ENCODE measurements around the gene EFCAB12. TPM values are rescaled to one million over a fixed set of nuclear protein-coding genes. Genes with fewer than 3 reads are reported as not detected.

Gene EFCAB12
- total and polyA plus RNA-seq, 7 donors: 0.04 to 0.30 TPM; not detected in 5

DNA sequence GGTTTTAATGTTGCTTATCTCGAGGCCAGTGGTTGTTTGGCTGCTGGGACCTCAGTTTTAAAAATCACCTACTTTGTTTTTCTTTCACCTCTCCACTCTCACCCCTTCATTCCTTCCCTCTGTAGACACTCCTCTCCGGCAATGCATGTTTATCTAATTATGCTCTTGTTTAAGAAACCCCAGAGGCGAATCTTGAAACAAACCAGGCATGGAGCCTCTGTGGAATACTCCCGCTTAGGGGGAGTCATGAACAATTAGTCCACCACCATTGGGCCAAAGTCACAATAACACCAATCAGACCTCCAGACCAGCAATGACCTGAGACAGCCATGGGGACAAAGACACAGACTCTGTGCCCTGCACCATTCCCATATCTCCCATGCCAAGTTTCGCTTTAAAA lies 53.3 kb downstream of the EFCAB12 start:
- intact Hi-C loops (cut with DNase I): no loop called here
- 82 to 87% (median 84%) methylated on average over 5 of the region's 5 CpGs for WGBS, 3 donors
- Histone ChIP-seq H3K4me3 (no peak overlapping the region), H3K4me1 (no peaks in the 10 kb centered on the region), H3K36me3 (ENCODE audit: insufficient read depth in 1 of 2, low read depth in 1 of 2) (no peaks in the 10 kb centered on the region), H3K27ac (no peak overlapping the region), H3K27me3 (ENCODE audit: insufficient read depth in 3 of 3, low read length in 2 of 3) (no peaks in the 10 kb centered on the region), H3K9me3 (no peaks in the 10 kb centered on the region)
- DNase-seq: no peak
- TF ChIP-seq, protein P1, sequence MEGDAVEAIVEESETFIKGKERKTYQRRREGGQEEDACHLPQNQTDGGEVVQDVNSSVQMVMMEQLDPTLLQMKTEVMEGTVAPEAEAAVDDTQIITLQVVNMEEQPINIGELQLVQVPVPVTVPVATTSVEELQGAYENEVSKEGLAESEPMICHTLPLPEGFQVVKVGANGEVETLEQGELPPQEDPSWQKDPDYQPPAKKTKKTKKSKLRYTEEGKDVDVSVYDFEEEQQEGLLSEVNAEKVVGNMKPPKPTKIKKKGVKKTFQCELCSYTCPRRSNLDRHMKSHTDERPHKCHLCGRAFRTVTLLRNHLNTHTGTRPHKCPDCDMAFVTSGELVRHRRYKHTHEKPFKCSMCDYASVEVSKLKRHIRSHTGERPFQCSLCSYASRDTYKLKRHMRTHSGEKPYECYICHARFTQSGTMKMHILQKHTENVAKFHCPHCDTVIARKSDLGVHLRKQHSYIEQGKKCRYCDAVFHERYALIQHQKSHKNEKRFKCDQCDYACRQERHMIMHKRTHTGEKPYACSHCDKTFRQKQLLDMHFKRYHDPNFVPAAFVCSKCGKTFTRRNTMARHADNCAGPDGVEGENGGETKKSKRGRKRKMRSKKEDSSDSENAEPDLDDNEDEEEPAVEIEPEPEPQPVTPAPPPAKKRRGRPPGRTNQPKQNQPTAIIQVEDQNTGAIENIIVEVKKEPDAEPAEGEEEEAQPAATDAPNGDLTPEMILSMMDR (IDR thresholded peaks at IDR 0.05): no peak
- no peak for ATAC-seq

DNA sequence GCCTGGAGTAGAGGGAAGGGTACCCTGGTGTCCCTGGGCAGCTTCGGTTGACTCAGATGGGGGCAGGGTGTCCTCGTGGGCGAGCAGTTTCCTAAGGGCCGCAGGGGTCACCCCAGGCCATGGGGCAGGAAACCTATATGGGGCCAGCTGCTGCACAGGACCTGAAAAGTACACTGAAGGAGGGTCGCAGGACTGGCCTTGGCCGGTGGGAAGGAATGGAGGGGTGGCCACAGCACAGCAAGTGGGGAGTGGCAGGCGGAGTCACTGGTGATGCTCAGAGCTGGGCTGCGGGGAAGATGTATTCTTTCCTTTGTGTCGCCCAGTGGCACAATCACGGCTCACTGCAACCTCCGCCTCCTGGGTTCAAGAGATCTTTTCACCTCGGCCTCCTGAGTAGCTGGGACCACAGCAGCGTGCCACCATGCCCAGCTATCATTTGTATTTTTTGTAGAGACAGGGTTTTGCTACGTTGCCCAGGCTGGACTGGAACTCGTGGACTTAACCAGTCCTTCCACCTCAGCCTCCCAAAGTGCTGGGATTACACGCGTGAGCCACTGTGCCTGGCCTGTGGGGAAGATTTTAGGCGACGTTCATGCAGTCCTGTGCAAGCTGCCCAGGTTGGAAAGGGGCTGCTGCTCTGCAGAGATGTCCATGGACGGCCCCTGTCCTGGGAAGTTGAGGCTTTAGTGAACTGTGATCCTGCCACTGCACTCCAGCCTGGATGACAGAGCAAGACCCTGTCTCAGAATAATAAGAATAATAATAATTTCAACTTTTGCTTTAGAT lies 57.2 kb downstream of the EFCAB12 start:
- Histone ChIP-seq H3K4me3 (no peak overlapping the region), H3K27ac (no peak overlapping the region), H3K36me3 (ENCODE audit: insufficient read depth in 1 of 2, low read depth in 1 of 2) (no peaks in the 10 kb centered on the region), H3K27me3 (ENCODE audit: insufficient read depth in 3 of 3, low read length in 2 of 3) (peaks cover 0 to 2% (median 0%) of the 10 kb centered on the region in 3 donors), H3K9me3 (no peaks in the 10 kb centered on the region), H3K4me1 (no peaks in the 10 kb centered on the region)
- TF ChIP-seq, protein P1 (IDR thresholded peaks at IDR 0.05): no peak
- DNase-seq: no peak
- WGBS, 3 donors: 67 to 70% (median 70%) methylated on average over 20 of the region's 20 CpGs
- intact Hi-C loops (cut with DNase I): no loop called here
- ATAC-seq: peak in 3 of 4 donors; percentile 15 to 30 (median 28)

DNA sequence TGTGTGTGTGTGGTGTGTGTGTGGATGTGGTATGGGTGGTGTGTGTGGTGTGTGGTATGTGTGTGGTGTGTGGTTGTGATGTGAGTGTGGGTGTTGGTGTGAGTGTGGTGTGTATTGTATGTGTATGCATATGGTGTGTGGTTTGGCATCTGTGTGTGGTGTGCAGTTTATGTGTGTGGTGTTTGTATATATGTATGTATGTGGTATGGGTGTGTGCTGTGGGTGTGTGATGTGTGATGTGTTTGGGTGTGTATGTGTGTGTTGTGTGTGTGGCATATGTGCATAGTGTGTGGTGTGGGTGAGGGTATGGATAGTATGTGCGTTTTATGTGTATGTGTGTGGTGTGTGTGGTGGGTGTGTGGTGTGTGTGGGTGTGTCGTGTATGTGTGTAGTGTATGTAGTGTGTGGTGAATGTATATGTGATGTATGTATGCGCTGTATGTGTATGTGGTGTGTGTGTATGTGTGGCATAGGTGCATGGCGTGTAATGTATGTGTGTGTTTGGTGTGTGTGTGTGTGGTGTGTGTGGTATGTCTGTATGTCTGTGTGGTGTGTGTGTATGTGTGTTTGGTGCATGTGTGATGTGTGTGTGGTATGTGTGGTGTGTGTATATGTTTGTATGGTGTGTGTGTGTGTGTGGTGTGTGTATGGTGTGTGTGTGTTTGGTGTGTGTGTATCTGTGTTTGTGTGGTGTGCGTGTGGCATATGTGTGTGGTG lies 58.0 kb downstream of the EFCAB12 start:
- intact Hi-C loops (cut with DNase I): no loop called here
- TF ChIP-seq, protein P1 (IDR thresholded peaks at IDR 0.05): no peak
- Histone ChIP-seq H3K4me3 (no peak overlapping the region), H3K27me3 (ENCODE audit: insufficient read depth in 3 of 3, low read length in 2 of 3) (peaks cover 0 to 2% (median 0%) of the 10 kb centered on the region in 3 donors), H3K27ac (no peak overlapping the region), H3K4me1 (no peaks in the 10 kb centered on the region), H3K9me3 (no peaks in the 10 kb centered on the region), H3K36me3 (ENCODE audit: insufficient read depth in 1 of 2, low read depth in 1 of 2) (no peaks in the 10 kb centered on the region)
- 85 to 93% (median 91%) methylated on average over 5 of the region's 5 CpGs for WGBS, 3 donors
- DNase-seq (no peak), ATAC-seq (no peak)

DNA sequence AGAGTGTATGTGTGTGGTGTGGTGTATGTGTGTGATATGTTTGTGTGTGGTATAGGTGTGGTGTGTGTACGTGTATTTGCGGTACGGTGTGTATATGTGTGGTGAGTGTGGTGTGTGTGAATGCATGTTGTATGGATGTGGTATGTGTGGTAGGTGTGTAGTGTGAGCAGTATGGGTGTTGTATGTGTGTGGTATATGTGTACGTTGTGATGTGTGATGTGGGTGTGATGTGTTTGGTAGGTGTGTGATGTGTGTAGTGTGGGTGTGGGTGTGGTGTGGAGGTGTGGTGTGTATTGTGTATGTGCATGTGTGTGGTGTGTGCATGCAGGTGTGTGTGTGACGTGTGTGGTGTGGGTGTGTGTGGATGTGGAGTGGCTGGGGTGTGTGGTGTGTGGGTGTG lies 58.7 kb downstream of the EFCAB12 start:
- WGBS, 3 donors: 92 to 96% (median 94%) methylated on average over 5 of the region's 5 CpGs
- Histone ChIP-seq H3K9me3 (no peaks in the 10 kb centered on the region), H3K27ac (no peak overlapping the region), H3K4me3 (no peak overlapping the region), H3K27me3 (ENCODE audit: insufficient read depth in 3 of 3, low read length in 2 of 3) (peaks cover 0 to 2% (median 0%) of the 10 kb centered on the region in 3 donors), H3K36me3 (ENCODE audit: insufficient read depth in 1 of 2, low read depth in 1 of 2) (no peaks in the 10 kb centered on the region), H3K4me1 (no peaks in the 10 kb centered on the region)
- DNase-seq (no peak), ATAC-seq (no peak)
- TF ChIP-seq, protein P1 (IDR thresholded peaks at IDR 0.05): no peak
- intact Hi-C loops (cut with DNase I): no loop called here
